HUES6 (cell line): ENCODE measurements around the gene ARHGAP21.
"Not testable (repeated sequence)": the region's sequence is repeated elsewhere in the genome, so short reads cannot be mapped to it uniquely, and the experiment has no call there.

Experiments used
- H3K27ac ChIP-seq: 2 replicates; pipeline ENCODE4 v1.7.0; 2013; ENCODE audit warnings: low read depth, mild to moderate bottlenecking, low read length, inconsistent platforms
- H3K27me3 ChIP-seq: 2 replicates; pipeline ENCODE4 v1.6.1; 2013; ENCODE audit warnings: low read length; ENCODE audit not compliant: control insufficient read depth, insufficient read depth
- H3K36me3 ChIP-seq: 2 replicates; pipeline ENCODE4 v1.6.1; 2013; ENCODE audit warnings: low read length; ENCODE audit not compliant: control insufficient read depth, insufficient read depth
- H3K4me1 ChIP-seq: 2 replicates; pipeline ENCODE4 v1.6.1; 2013; ENCODE audit warnings: low read length; ENCODE audit not compliant: control insufficient read depth, insufficient read depth
- H3K4me3 ChIP-seq: 2 replicates; pipeline ENCODE4 v1.5.1; 2013; ENCODE audit warnings: low read depth, low read length
- H3K9ac ChIP-seq: one replicate; pipeline ENCODE4 v1.6.1; 2013; ENCODE audit warnings: mild to moderate bottlenecking, low read length
- H3K9me3 ChIP-seq: 2 replicates; pipeline ENCODE4 v1.6.1; 2013; ENCODE audit warnings: low read depth, low read length; ENCODE audit not compliant: control insufficient read depth, insufficient read depth

Gene ARHGAP21

DNA sequence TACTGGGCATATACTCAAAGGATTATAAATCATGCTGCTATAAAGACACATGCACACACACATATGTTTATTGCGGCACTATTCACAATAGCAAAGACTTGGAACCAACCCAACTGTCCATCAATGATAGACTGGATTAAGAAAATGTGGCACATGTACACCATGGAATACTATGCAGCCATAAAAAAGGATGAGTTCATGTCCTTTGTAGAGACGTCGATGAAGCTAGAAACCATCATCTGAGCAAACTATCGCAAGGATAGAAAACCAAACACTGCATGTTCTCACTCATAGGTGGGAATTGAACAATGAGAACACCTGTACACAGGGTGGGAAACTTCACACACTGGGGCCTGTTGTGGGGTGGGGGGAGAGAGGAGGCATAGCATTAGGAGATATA is 65.4 kb downstream of the ARHGAP21 start:
- not testable (repeated sequence) for H3K9me3 ChIP-seq, H3K4me3 ChIP-seq, H3K36me3 ChIP-seq, H3K4me1 ChIP-seq, H3K27me3 ChIP-seq, H3K27ac ChIP-seq, H3K9ac ChIP-seq

GRCh38 chr10:24656326-24656725 is 67.4 kb downstream of the ARHGAP21 start:
- not testable (repeated sequence) for H3K27ac ChIP-seq, H3K4me3 ChIP-seq, H3K9ac ChIP-seq, H3K27me3 ChIP-seq, H3K4me1 ChIP-seq, H3K9me3 ChIP-seq, H3K36me3 ChIP-seq

GRCh38 chr10:24652381-24652957 is 71.2 kb downstream of the ARHGAP21 start:
- H3K4me1 ChIP-seq = no peaks in the 10 kb centered on the region
- H3K9me3 ChIP-seq = no peaks in the 10 kb centered on the region
- H3K36me3 ChIP-seq = no peaks in the 10 kb centered on the region
- H3K4me3 ChIP-seq = no peak overlapping the region
- H3K9ac ChIP-seq = no peak overlapping the region
- H3K27me3 ChIP-seq = no peaks in the 10 kb centered on the region
- H3K27ac ChIP-seq = no peak overlapping the region

DNA sequence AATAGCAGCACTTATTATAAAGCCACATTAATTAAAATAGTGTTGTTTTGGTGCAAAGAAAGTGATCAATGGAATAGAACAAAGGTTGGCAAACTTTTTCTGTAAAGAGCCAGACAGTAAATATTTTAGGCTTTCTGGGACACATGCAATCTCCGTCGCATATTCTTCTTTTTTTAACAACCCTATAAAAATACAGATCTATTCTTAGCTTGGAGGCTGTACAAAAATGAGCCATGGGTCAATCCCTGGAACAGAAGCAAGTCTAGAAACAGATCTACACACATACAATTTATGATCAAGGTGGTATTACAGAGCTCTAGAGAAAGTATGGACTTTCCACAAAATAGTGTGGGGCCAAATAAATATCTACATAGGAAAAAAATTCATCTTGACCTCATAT is 71.8 kb downstream of the ARHGAP21 start:
- 0 out of 2 replicates have a peak, but pooled peaks cover 4% of the 10 kb centered on the region for H3K4me1 ChIP-seq
- no peak overlapping the region for H3K27ac ChIP-seq
- H3K9ac ChIP-seq = no peak overlapping the region
- no peaks in the 10 kb centered on the region for H3K27me3 ChIP-seq
- no peaks in the 10 kb centered on the region for H3K36me3 ChIP-seq
- no peak overlapping the region for H3K4me3 ChIP-seq
- H3K9me3 ChIP-seq = no peaks in the 10 kb centered on the region

DNA sequence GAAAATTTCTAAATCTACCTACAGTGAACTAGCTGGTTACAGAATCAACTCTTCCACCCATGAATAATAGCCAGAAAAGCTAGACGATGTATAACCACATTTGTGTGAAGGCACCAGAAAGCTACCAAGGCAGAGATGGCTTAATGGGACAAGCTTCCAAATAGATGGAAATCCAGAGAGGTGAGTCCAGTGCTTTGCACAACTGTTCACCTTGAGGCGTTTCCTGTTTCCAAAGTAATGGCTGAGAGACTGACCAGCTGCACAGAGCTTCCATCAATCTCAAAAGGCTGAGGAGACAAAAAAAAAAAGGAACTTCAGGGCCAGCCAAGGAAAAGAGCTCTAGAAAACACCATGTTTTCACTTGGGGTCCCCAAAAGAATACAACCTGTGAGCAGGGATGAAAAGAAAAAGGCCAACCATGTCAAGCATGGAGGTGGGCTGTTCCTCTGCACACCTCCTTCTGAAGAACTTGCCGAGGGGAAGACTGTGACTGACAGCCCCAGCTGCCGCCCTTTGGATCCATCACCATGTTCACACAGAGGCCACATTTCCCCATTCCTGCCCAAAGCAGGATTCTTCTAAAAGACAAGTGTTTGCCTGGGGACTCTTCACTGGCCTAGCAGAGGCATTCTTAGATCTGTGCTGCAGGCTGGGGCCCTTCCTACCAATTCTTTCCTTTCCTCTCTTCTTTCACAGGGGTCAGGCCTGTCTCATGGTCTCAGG is 72.9 kb downstream of the ARHGAP21 start:
- Histone ChIP-seq H3K27ac (no peak overlapping the region), H3K36me3 (no peaks in the 10 kb centered on the region), H3K4me3 (no peak overlapping the region), H3K27me3 (no peaks in the 10 kb centered on the region), H3K4me1 (0 out of 2 replicates have a peak, but pooled peaks cover 4% of the 10 kb centered on the region), H3K9me3 (no peaks in the 10 kb centered on the region), H3K9ac (no peak overlapping the region)

DNA sequence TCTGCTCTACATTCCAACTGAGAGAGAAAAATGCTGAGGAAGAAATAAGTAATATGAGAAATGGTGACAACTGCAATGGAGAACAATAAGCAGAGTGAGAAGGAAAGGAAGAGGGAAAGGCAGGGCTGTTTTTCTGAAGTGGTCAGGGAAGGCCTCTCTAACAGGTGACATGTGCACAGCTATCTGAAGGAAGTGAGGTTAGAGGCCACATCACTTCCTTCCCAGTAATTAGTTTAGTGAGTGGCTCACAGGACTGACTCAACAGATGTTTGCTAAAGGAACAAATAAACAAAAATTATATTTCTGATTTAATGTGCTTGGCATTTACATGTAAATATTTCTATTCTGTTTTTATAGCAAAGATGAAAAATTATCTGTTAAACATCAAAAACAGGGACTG is 77.9 kb downstream of the ARHGAP21 start:
- Histone ChIP-seq H3K4me3 (no peak overlapping the region), H3K9me3 (no peaks in the 10 kb centered on the region), H3K27ac (no peak overlapping the region), H3K9ac (no peak overlapping the region), H3K4me1 (0 out of 2 replicates have a peak, but pooled peaks cover 4% of the 10 kb centered on the region), H3K27me3 (no peaks in the 10 kb centered on the region), H3K36me3 (no peaks in the 10 kb centered on the region)

DNA sequence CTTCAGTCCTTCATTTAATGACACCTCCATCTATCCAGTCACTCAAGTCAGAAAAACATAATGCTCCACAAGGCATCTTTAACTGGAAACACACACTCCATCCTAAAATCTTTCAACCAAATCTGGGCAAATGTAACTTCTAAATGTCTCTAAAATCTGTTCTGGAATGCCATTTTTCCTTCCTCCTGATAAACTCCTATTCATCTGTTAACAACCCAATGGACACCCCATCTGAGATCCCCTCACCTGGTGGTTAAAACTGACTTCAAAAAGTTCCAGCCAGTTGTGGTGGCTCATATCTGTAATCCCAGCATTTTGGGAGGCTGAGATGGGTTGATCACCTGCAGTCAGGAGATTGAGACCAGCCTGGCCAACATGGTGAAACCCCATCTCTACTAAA is 78.7 kb downstream of the ARHGAP21 start:
- Histone ChIP-seq H3K4me3 (no peak overlapping the region), H3K9me3 (no peaks in the 10 kb centered on the region), H3K27ac (no peak overlapping the region), H3K9ac (no peak overlapping the region), H3K36me3 (no peaks in the 10 kb centered on the region), H3K27me3 (no peaks in the 10 kb centered on the region), H3K4me1 (0 out of 2 replicates have a peak, but pooled peaks cover 4% of the 10 kb centered on the region)

GRCh38 chr10:24643679-24644209 is 79.9 kb downstream of the ARHGAP21 start:
- no peaks in the 10 kb centered on the region for H3K36me3 ChIP-seq

GRCh38 chr10:24642921-24643678 is 80.6 kb downstream of the ARHGAP21 start:
- Histone ChIP-seq H3K4me1 (0 out of 2 replicates have a peak, but pooled peaks cover 4% of the 10 kb centered on the region), H3K9ac (no peak overlapping the region), H3K27ac (no peak overlapping the region)

More at GRCh38 chr10:24643679-24644209, 79.9 kb downstream of the ARHGAP21 start:
- H3K4me3 ChIP-seq = no peak overlapping the region
- no peak overlapping the region for H3K27ac ChIP-seq
- no peaks in the 10 kb centered on the region for H3K9me3 ChIP-seq
- H3K4me1 ChIP-seq = 0 out of 2 replicates have a peak, but pooled peaks cover 4% of the 10 kb centered on the region
- no peaks in the 10 kb centered on the region for H3K27me3 ChIP-seq
- H3K9ac ChIP-seq = no peak overlapping the region

GRCh38 chr10:24639124-24639523 is 84.6 kb downstream of the ARHGAP21 start:
- no peaks in the 10 kb centered on the region for H3K27me3 ChIP-seq
- no peak overlapping the region for H3K4me3 ChIP-seq
- H3K27ac ChIP-seq = no peak overlapping the region
- H3K9me3 ChIP-seq = no peaks in the 10 kb centered on the region
- no peaks in the 10 kb centered on the region for H3K36me3 ChIP-seq
- H3K9ac ChIP-seq = no peak overlapping the region
- H3K4me1 ChIP-seq = no peaks in the 10 kb centered on the region

More at GRCh38 chr10:24642921-24643678, 80.6 kb downstream of the ARHGAP21 start:
- H3K4me3 ChIP-seq = no peak overlapping the region
- H3K36me3 ChIP-seq = no peaks in the 10 kb centered on the region
- no peaks in the 10 kb centered on the region for H3K27me3 ChIP-seq
- H3K9me3 ChIP-seq = no peaks in the 10 kb centered on the region

DNA sequence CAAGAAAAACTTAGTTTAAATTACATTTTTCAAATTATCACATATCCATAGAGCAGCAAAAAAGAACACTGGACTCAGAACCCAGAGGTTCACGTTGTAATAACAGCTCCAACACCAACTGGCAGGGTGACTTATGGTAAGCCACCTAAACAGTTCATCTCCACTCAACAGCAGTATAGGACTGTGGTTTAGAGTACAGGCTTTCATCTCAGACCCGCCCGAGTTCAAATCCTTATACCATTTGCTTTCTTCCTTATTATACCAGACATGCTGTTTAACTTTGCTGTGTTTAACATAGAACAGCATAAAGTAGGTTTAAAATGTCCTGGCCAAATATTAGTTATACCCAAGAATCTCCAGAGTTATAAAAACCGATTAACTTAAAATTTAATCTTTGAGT is 97.9 kb downstream of the ARHGAP21 start:
- Histone ChIP-seq H3K36me3 (no peaks in the 10 kb centered on the region; the same call in 1 of the 2 replicates), H3K27me3 (no peaks in the 10 kb centered on the region)

More for the DNA sequence above, 97.9 kb downstream of the ARHGAP21 start:
- Histone ChIP-seq H3K4me3 (no peak overlapping the region), H3K9ac (no peak overlapping the region), H3K27ac (no peak overlapping the region), H3K4me1 (no peaks in the 10 kb centered on the region), H3K9me3 (no peaks in the 10 kb centered on the region)
